NCI-H82 treated with DMSO at 0.1 percent for 48 hours (cell line): Measurements from ENCODE around the gene CMSS1.

Source experiments
- DNase-seq: peaks from one replicate; lab custom pipeline; 2025; ENCODE audit not compliant: unreplicated experiment; lab: John Stamatoyannopoulos, UW

CMSS1 gene

GRCh38 chr3:100102757-100103156, 285.1 kb downstream of the CMSS1 start:
- DNase-seq: no peak

- no peak for DNase-seq
Observed at GRCh38 chr3:100103558-100104441, 286.1 kb downstream of the CMSS1 start.

GRCh38 chr3:100104442-100104798, 286.8 kb downstream of the CMSS1 start:
- no peak for DNase-seq

- DNase-seq: no peak
Observed at GRCh38 chr3:100104817-100105413, 287.3 kb downstream of the CMSS1 start.

GRCh38 chr3:100105501-100105900, 287.8 kb downstream of the CMSS1 start:
- peak; percentile 28 for DNase-seq

- DNase-seq: peak; percentile 62
Observed at GRCh38 chr3:100106094-100106493, 288.4 kb downstream of the CMSS1 start.

GRCh38 chr3:100106531-100107141, 289.0 kb downstream of the CMSS1 start:
- no peak for DNase-seq

- no peak for DNase-seq
Observed at GRCh38 chr3:100107221-100107814, 289.7 kb downstream of the CMSS1 start.

- DNase-seq: no peak
Observed at GRCh38 chr3:100108464-100109079, 290.9 kb downstream of the CMSS1 start.

- DNase-seq: no peak
Observed at GRCh38 chr3:100110162-100110561, 292.5 kb downstream of the CMSS1 start.

GRCh38 chr3:100111728-100112127, 294.1 kb downstream of the CMSS1 start:
- no peak for DNase-seq

GRCh38 chr3:100113723-100114412, 296.2 kb downstream of the CMSS1 start:
- DNase-seq: no peak

- DNase-seq: no peak
Observed at GRCh38 chr3:100114413-100115030, 296.9 kb downstream of the CMSS1 start, which contains the start of gene FILIP1L. TSS of gene FILIP1L (minus strand) at chr3:100114501.

GRCh38 chr3:100117093-100117492, 299.4 kb downstream of the CMSS1 start:
- no peak for DNase-seq

- no peak for DNase-seq
Observed at GRCh38 chr3:100120012-100120411, 302.4 kb downstream of the CMSS1 start.

GRCh38 chr3:100120693-100121092, 303.0 kb downstream of the CMSS1 start:
- DNase-seq: no peak

- no peak for DNase-seq
Observed at GRCh38 chr3:100122321-100122720, 304.7 kb downstream of the CMSS1 start.

- no peak for DNase-seq
Observed at GRCh38 chr3:100123112-100123511, 305.4 kb downstream of the CMSS1 start.

- DNase-seq: no peak
Observed at GRCh38 chr3:100124201-100124761, 306.6 kb downstream of the CMSS1 start.
